ENCODE results near the gene CYP4B1. TPM values are rescaled to one million over a fixed set of nuclear protein-coding genes. Genes with fewer than 3 reads are reported as not detected.
A peak's percentile ranks its signal among the peaks of the same experiment; 100 is the strongest.
"Not testable (repeated sequence)": the region's sequence is repeated elsewhere in the genome, so short reads cannot be mapped to it uniquely, and the experiment has no call there.

CYP4B1 gene
- total RNA-seq, 1 donor from 2014 or later = 74.4 TPM

GRCh38 chr1:46820560-46821060, 21.8 kb downstream of the CYP4B1 start:
- Histone ChIP-seq H3K4me3 (no peak overlapping the region), H3K27ac (no peak overlapping the region), H3K4me1 (peaks cover 6% of the 10 kb centered on the region), H3K36me3 (no peaks in the 10 kb centered on the region), H3K27me3 (no peaks in the 10 kb centered on the region), H3K9me3 (no peaks in the 10 kb centered on the region)
- TF ChIP-seq, protein P1, sequence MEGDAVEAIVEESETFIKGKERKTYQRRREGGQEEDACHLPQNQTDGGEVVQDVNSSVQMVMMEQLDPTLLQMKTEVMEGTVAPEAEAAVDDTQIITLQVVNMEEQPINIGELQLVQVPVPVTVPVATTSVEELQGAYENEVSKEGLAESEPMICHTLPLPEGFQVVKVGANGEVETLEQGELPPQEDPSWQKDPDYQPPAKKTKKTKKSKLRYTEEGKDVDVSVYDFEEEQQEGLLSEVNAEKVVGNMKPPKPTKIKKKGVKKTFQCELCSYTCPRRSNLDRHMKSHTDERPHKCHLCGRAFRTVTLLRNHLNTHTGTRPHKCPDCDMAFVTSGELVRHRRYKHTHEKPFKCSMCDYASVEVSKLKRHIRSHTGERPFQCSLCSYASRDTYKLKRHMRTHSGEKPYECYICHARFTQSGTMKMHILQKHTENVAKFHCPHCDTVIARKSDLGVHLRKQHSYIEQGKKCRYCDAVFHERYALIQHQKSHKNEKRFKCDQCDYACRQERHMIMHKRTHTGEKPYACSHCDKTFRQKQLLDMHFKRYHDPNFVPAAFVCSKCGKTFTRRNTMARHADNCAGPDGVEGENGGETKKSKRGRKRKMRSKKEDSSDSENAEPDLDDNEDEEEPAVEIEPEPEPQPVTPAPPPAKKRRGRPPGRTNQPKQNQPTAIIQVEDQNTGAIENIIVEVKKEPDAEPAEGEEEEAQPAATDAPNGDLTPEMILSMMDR (IDR thresholded peaks at IDR 0.05) = no peak
- no peak for TF ChIP-seq POLR2AphosphoS5 (IDR thresholded peaks at IDR 0.05; ENCODE audit: insufficient read depth in 1 of 2, low read depth in 1 of 2)
- intact Hi-C loops (cut with DNase I) = no loop called here
- DNase-seq (ENCODE audit: extremely low spot score in 2 of 2) = peak in 1 of 2 donors; percentile 75

GRCh38 chr1:46822248-46822826, 23.5 kb downstream of the CYP4B1 start:
- no peak overlapping the region for H3K4me3 ChIP-seq
- intact Hi-C loops (cut with DNase I) = no loop called here
- TF ChIP-seq, protein P1 (IDR thresholded peaks at IDR 0.05) = no peak
- TF ChIP-seq POLR2A (IDR thresholded peaks at IDR 0.05) = no peak
- TF ChIP-seq POLR2AphosphoS5 (IDR thresholded peaks at IDR 0.05; ENCODE audit: insufficient read depth in 1 of 2, low read depth in 1 of 2) = no peak
- H3K4me1 ChIP-seq = peaks cover 6% of the 10 kb centered on the region
- no peak overlapping the region for H3K27ac ChIP-seq
- DNase-seq (ENCODE audit: extremely low spot score in 2 of 2) = no peak
- no peaks in the 10 kb centered on the region for H3K36me3 ChIP-seq
- H3K27me3 ChIP-seq = no peaks in the 10 kb centered on the region
- H3K9me3 ChIP-seq = no peaks in the 10 kb centered on the region

- TF ChIP-seq POLR2AphosphoS5 (IDR thresholded peaks at IDR 0.05; ENCODE audit: insufficient read depth in 1 of 2, low read depth in 1 of 2) = no peak
- intact Hi-C loops (cut with DNase I) = no loop called here
- H3K27me3 ChIP-seq = no peaks in the 10 kb centered on the region
- H3K4me3 ChIP-seq = no peak overlapping the region
- no peak for DNase-seq (ENCODE audit: extremely low spot score in 2 of 2)
- H3K27ac ChIP-seq = no peak overlapping the region
- no peaks in the 10 kb centered on the region for H3K9me3 ChIP-seq
- H3K4me1 ChIP-seq = peaks cover 6% of the 10 kb centered on the region
- no peaks in the 10 kb centered on the region for H3K36me3 ChIP-seq
Observed at GRCh38 chr1:46823151-46823550, 24.3 kb downstream of the CYP4B1 start.

- intact Hi-C loops (cut with DNase I); H3K27me3 ChIP-seq; H3K27ac ChIP-seq; H3K36me3 ChIP-seq; H3K4me1 ChIP-seq; H3K4me3 ChIP-seq; H3K9me3 ChIP-seq; DNase-seq (ENCODE audit: extremely low spot score in 2 of 2): not testable (repeated sequence)
Observed at GRCh38 chr1:46826892-46827291, 28.0 kb downstream of the CYP4B1 start.

DNA sequence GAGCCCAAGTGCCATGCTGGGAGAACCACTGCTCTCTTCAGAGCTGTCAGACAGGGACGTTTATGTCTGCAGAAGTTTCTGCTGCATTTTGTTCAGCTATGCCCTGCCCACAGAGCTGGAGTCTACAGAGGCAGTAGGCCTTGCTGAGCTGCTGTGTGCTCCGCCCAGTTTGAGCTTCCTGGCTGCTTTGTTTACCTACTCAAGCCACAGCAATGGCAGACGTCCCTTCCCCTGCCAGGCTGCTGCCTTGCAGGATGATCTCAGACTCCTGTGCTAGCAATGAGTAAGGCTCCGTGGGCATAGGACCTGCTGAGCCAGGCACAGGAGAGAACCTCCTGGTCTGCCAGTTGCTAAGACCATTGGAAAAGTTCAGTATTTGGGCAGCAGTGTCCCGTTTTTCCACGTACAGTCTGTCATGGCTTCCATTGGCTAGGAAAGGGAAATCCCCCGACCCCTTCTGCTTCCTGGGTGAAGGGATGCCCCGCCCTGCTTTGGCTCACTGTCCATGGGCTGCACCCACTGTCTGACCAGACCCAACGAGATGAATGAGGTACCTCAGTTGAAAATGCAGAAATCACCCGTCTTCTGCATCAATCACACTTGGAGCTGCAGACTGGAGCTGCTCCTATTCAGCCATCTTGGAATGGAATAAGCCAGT, 31.9 kb downstream of the CYP4B1 start:
- TF ChIP-seq POLR2A (IDR thresholded peaks at IDR 0.05) (no peak), POLR2AphosphoS5 (IDR thresholded peaks at IDR 0.05; ENCODE audit: insufficient read depth in 1 of 2, low read depth in 1 of 2) (no peak)
- TF ChIP-seq, protein P1 (IDR thresholded peaks at IDR 0.05) = no peak
- H3K27ac ChIP-seq = no peak overlapping the region
- H3K27me3 ChIP-seq = no peaks in the 10 kb centered on the region
- intact Hi-C loops (cut with DNase I) = no loop called here
- H3K36me3 ChIP-seq = no peaks in the 10 kb centered on the region
- DNase-seq (ENCODE audit: extremely low spot score in 2 of 2) = no peak
- H3K4me1 ChIP-seq = no peaks in the 10 kb centered on the region
- no peak overlapping the region for H3K4me3 ChIP-seq
- no peaks in the 10 kb centered on the region for H3K9me3 ChIP-seq

- intact Hi-C loops (cut with DNase I); H3K4me1 ChIP-seq; H3K36me3 ChIP-seq; H3K4me3 ChIP-seq; H3K27ac ChIP-seq; H3K9me3 ChIP-seq; DNase-seq (ENCODE audit: extremely low spot score in 2 of 2); H3K27me3 ChIP-seq: not testable (repeated sequence)
Observed at GRCh38 chr1:46835469-46835868, 36.6 kb downstream of the CYP4B1 start.

DNA sequence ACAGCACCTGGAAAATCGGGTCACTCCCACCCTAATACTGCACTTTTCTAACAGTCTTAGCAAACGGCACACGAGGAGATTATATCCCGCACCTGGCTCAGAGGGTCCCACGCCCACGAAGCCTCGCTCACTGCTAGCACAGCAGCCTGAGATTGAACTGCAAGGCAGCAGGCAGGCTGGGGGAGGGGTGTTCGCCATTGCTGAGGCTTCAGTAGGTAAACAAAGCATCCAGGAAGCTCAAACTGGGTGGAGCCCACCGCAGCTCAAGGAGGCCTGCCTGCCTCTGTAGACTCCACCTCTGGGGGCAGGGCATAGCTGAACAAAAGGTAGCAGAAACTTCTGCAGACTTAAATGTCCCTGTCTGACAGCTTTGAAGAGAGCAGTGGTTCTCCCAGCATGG, 47.5 kb downstream of the CYP4B1 start:
- H3K27ac ChIP-seq; DNase-seq (ENCODE audit: extremely low spot score in 2 of 2); H3K9me3 ChIP-seq; H3K4me1 ChIP-seq; H3K27me3 ChIP-seq; intact Hi-C loops (cut with DNase I); H3K4me3 ChIP-seq; H3K36me3 ChIP-seq: not testable (repeated sequence)

- not testable (repeated sequence) for H3K36me3 ChIP-seq, H3K27ac ChIP-seq
Observed at GRCh38 chr1:46857660-46858065, 58.8 kb downstream of the CYP4B1 start.

More at GRCh38 chr1:46857660-46858065, 58.8 kb downstream of the CYP4B1 start:
- H3K4me1 ChIP-seq; H3K27me3 ChIP-seq; DNase-seq (ENCODE audit: extremely low spot score in 2 of 2); intact Hi-C loops (cut with DNase I); H3K9me3 ChIP-seq; H3K4me3 ChIP-seq: not testable (repeated sequence)
